Glutamatergic neuron (in vitro differentiated cells): ENCODE results near the gene DOCK9. TPM values are rescaled to one million over a fixed set of nuclear protein-coding genes. Genes with fewer than 3 reads are reported as not detected.

ENCODE experiments used
- DNase-seq: peaks from one replicate; pipeline ENCODE4 v3.0.0; 2022
- H3K27ac Mint-ChIP-seq: one replicate; pipeline ENCODE4 v1.8.0; 2020; ENCODE audit warnings: mild to moderate bottlenecking, mixed read lengths, inconsistent platforms; ENCODE audit not compliant: unreplicated experiment
- H3K27me3 Mint-ChIP-seq: one replicate; pipeline ENCODE4 v1.8.0; 2020; ENCODE audit warnings: mild to moderate bottlenecking, moderate library complexity, mixed read lengths, inconsistent platforms; ENCODE audit not compliant: unreplicated experiment
- H3K36me3 Mint-ChIP-seq: one replicate; pipeline ENCODE4 v1.8.0; 2020; ENCODE audit warnings: mild to moderate bottlenecking, mixed read lengths, inconsistent platforms; ENCODE audit not compliant: unreplicated experiment
- H3K4me1 Mint-ChIP-seq: one replicate; pipeline ENCODE4 v1.8.0; 2020; ENCODE audit warnings: mild to moderate bottlenecking, low read depth, mixed read lengths, inconsistent platforms; ENCODE audit not compliant: unreplicated experiment
- H3K4me3 Mint-ChIP-seq: one replicate; pipeline ENCODE4 v1.8.0; 2020; ENCODE audit warnings: mild to moderate bottlenecking, mixed read lengths, inconsistent platforms; ENCODE audit not compliant: unreplicated experiment
- H3K9me3 Mint-ChIP-seq: one replicate; pipeline ENCODE4 v1.8.0; 2020; ENCODE audit warnings: mild to moderate bottlenecking, moderate library complexity, mixed read lengths, inconsistent platforms; ENCODE audit not compliant: unreplicated experiment
- CTCF ChIP-seq: fragments of 200-600 bp; sonication (generic); IDR thresholded peaks from one replicate; pipeline ENCODE4 v1.5.0; 2021; ENCODE audit not compliant: partially characterized antibody, unreplicated experiment
- total RNA-seq: library from RNA; stranded (reverse); fragmentation: NEBNext Ultra II Directional; extraction: Animal tissue kit (Norgen Biotek cat#: 25700); gene quantifications from one replicate; pipeline ENCODE4 v1.2.1, GENCODE V29; 2021; ENCODE audit not compliant: unreplicated experiment

DOCK9 gene
- total RNA-seq, 1 donor from 2014 or later, result 4.5 TPM

- Mint-ChIP-seq H3K27me3 (no peaks in the 10 kb centered on the region), H3K27ac (no peak overlapping the region), H3K36me3 (no peaks in the 10 kb centered on the region), H3K9me3 (no peaks in the 10 kb centered on the region), H3K4me1 (no peaks in the 10 kb centered on the region), H3K4me3 (no peak overlapping the region)
- DNase-seq, result no peak
- no peak for TF ChIP-seq CTCF
Observed at GRCh38 chr13:98848746-98849145, 129.1 kb downstream of the DOCK9 start.

GRCh38 chr13:98847780-98848179, 130.1 kb downstream of the DOCK9 start:
- Mint-ChIP-seq H3K4me1 (peaks cover 4% of the 10 kb centered on the region), H3K27me3 (no peaks in the 10 kb centered on the region), H3K4me3 (no peak overlapping the region), H3K27ac (no peak overlapping the region), H3K9me3 (no peaks in the 10 kb centered on the region), H3K36me3 (no peaks in the 10 kb centered on the region)
- TF ChIP-seq CTCF, result no peak
- DNase-seq, result no peak

- no peaks in the 10 kb centered on the region for H3K36me3 Mint-ChIP-seq
- H3K9me3 Mint-ChIP-seq, result no peaks in the 10 kb centered on the region
Observed at GRCh38 chr13:98846986-98847385, 130.9 kb downstream of the DOCK9 start.

GRCh38 chr13:98846521-98846920, 131.3 kb downstream of the DOCK9 start:
- Mint-ChIP-seq H3K27ac (no peak overlapping the region), H3K4me3 (no peak overlapping the region), H3K9me3 (no peaks in the 10 kb centered on the region), H3K27me3 (no peaks in the 10 kb centered on the region), H3K36me3 (no peaks in the 10 kb centered on the region), H3K4me1 (peaks cover 4% of the 10 kb centered on the region)
- DNase-seq, result no peak
- TF ChIP-seq CTCF, result no peak

More at GRCh38 chr13:98846986-98847385, 130.9 kb downstream of the DOCK9 start:
- H3K27ac Mint-ChIP-seq, result no peak overlapping the region
- H3K4me1 Mint-ChIP-seq, result peaks cover 4% of the 10 kb centered on the region
- H3K4me3 Mint-ChIP-seq, result no peak overlapping the region
- no peak for DNase-seq
- no peak for TF ChIP-seq CTCF
- H3K27me3 Mint-ChIP-seq, result no peaks in the 10 kb centered on the region

- TF ChIP-seq CTCF, result no peak
- Mint-ChIP-seq H3K27ac (no peak overlapping the region), H3K4me3 (no peak overlapping the region), H3K4me1 (peaks cover 4% of the 10 kb centered on the region), H3K36me3 (no peaks in the 10 kb centered on the region), H3K27me3 (no peaks in the 10 kb centered on the region), H3K9me3 (no peaks in the 10 kb centered on the region)
- DNase-seq, result no peak
Observed at GRCh38 chr13:98845742-98846141, 132.1 kb downstream of the DOCK9 start.
